ENCODE measurements around the gene MAGI1.

The MAGI1 gene

GRCh38 chr3:65946438-65946837 lies 92.3 kb downstream of the MAGI1 start:
- no peak for DNase-seq (ENCODE audit: low spot score)

- no peak for DNase-seq (ENCODE audit: low spot score)
Observed at GRCh38 chr3:65945953-65946352, 92.8 kb downstream of the MAGI1 start.

- DNase-seq (ENCODE audit: low spot score), result no peak
Observed at GRCh38 chr3:65945480-65945879, 93.2 kb downstream of the MAGI1 start.

GRCh38 chr3:65944252-65944651 lies 94.5 kb downstream of the MAGI1 start:
- DNase-seq (ENCODE audit: low spot score), result no peak

GRCh38 chr3:65939801-65940246 lies 98.9 kb downstream of the MAGI1 start:
- no peak for DNase-seq (ENCODE audit: low spot score)

GRCh38 chr3:65939184-65939583 lies 99.5 kb downstream of the MAGI1 start:
- DNase-seq (ENCODE audit: low spot score), result no peak

GRCh38 chr3:65938676-65939075 lies 100.0 kb downstream of the MAGI1 start:
- DNase-seq (ENCODE audit: low spot score), result no peak

- no peak for DNase-seq (ENCODE audit: low spot score)
Observed at GRCh38 chr3:65938147-65938546, 100.6 kb downstream of the MAGI1 start.

- DNase-seq (ENCODE audit: low spot score), result no peak
Observed at GRCh38 chr3:65936908-65937638, 101.6 kb downstream of the MAGI1 start.

GRCh38 chr3:65935724-65936123 lies 103.0 kb downstream of the MAGI1 start:
- DNase-seq (ENCODE audit: low spot score), result no peak

- DNase-seq (ENCODE audit: low spot score), result no peak
Observed at GRCh38 chr3:65930648-65931047, 108.1 kb downstream of the MAGI1 start.

- no peak for DNase-seq (ENCODE audit: low spot score)
Observed at GRCh38 chr3:65928110-65928509, 110.6 kb downstream of the MAGI1 start.

GRCh38 chr3:65927576-65927975 lies 111.1 kb downstream of the MAGI1 start:
- DNase-seq (ENCODE audit: low spot score), result no peak

- no peak for DNase-seq (ENCODE audit: low spot score)
Observed at GRCh38 chr3:65925254-65925954, 113.3 kb downstream of the MAGI1 start.

- no peak for DNase-seq (ENCODE audit: low spot score)
Observed at GRCh38 chr3:65924762-65925161, 114.0 kb downstream of the MAGI1 start.

- no peak for DNase-seq (ENCODE audit: low spot score)
Observed at GRCh38 chr3:65922441-65922840, 116.3 kb downstream of the MAGI1 start.

- DNase-seq (ENCODE audit: low spot score), result no peak
Observed at GRCh38 chr3:65919826-65920225, 118.9 kb downstream of the MAGI1 start.

- no peak for DNase-seq (ENCODE audit: low spot score)
Observed at GRCh38 chr3:65915477-65915876, 123.2 kb downstream of the MAGI1 start.

- DNase-seq (ENCODE audit: low spot score), result no peak
Observed at GRCh38 chr3:65914740-65915367, 123.9 kb downstream of the MAGI1 start.

- no peak for DNase-seq (ENCODE audit: low spot score)
Observed at GRCh38 chr3:65914032-65914739, 124.5 kb downstream of the MAGI1 start.

GRCh38 chr3:65912647-65913046 lies 126.1 kb downstream of the MAGI1 start:
- DNase-seq (ENCODE audit: low spot score), result no peak

- DNase-seq (ENCODE audit: low spot score), result no peak
Observed at GRCh38 chr3:65908588-65908987, 130.1 kb downstream of the MAGI1 start.
